ENCODE data around the gene UNK.

Gene UNK

GRCh38 chr17:75873587-75874322 is 89.1 kb downstream of the UNK start:
- TF ChIP-seq FOXP2 (optimal IDR thresholded peaks at IDR 0.05; ENCODE audit: borderline replicate concordance, extremely low read depth, extremely low read length, insufficient read depth) (no peak), SIN3A (IDR thresholded peaks at IDR 0.05; ENCODE audit: borderline replicate concordance, insufficient read depth, low read length) (no peak), POLR2AphosphoS5 (IDR thresholded peaks at IDR 0.05; ENCODE audit: low read depth, low read length) (no peak), TAF1 (IDR thresholded peaks at IDR 0.05; ENCODE audit: borderline replicate concordance, insufficient read depth, low read length) (no peak), REST (IDR thresholded peaks at IDR 0.05; ENCODE audit: insufficient read depth in 1 of 2, low read depth in 2 of 2, low read length in 2 of 2) (no peak)

- no peak for TF ChIP-seq TAF1 (IDR thresholded peaks at IDR 0.05; ENCODE audit: borderline replicate concordance, insufficient read depth, low read length)
- TF ChIP-seq REST (IDR thresholded peaks at IDR 0.05; ENCODE audit: insufficient read depth in 1 of 2, low read depth in 2 of 2, low read length in 2 of 2) = peak; percentile 14 to 77; a peak in 2 of 4 replicates
These were observed 89.9 kb downstream of the UNK start for GRCh38 chr17:75874323-75875181.
